HEK293 (cell line): ENCODE results near the gene PHKA1.

Experiments used
- CTCF ChIA-PET: fragments of 350-600 bp; formaldehyde crosslinking; extraction: SDS; loops from one replicate; lab custom pipeline; 2021; ENCODE audit warnings: antibody characterized with exemption; lab: Yijun Ruan, JAX
- POLR2A ChIA-PET: fragments of 300-600 bp; formaldehyde crosslinking; extraction: SDS; loops from one replicate; lab custom pipeline; 2020; ENCODE audit warnings: antibody characterized with exemption, inconsistent platforms; lab: Yijun Ruan, JAX
- H3K27ac ChIP-seq: fragments of 200-500 bp; sonication (Bioruptor generic); 2 replicates; pipeline ENCODE4 v1.5.1; 2014; ENCODE audit warnings: low read depth, low read length, control low read depth, inconsistent platforms; ENCODE audit errors: extremely low read depth
- H3K36me3 ChIP-seq, 2 experiments: fragments of 200-500 bp in 1 of 2; sonication (Bioruptor generic) in 1 of 2; 1 replicate in 1 of 2; 2 replicates in 1 of 2; pipeline ENCODE4 v1.5.1; 2014 to 2017; ENCODE audit warnings: inconsistent platforms in 2 of 2, low read length in 2 of 2; ENCODE audit not compliant: control insufficient read depth in 2 of 2, insufficient read depth in 1 of 2
- H3K4me1 ChIP-seq: fragments of 200-500 bp; sonication (Bioruptor generic); 2 replicates; pipeline ENCODE4 v1.5.1; 2014; ENCODE audit warnings: mild to moderate bottlenecking, low read length, inconsistent platforms; ENCODE audit not compliant: control insufficient read depth, insufficient read depth
- H3K4me3 ChIP-seq: 2 replicates; pipeline ENCODE4 v1.5.1; 2011; ENCODE audit warnings: low read depth, mild to moderate bottlenecking, control low read depth, low read length, moderate library complexity
- H3K9me3 ChIP-seq: fragments of 200-500 bp; sonication (Bioruptor generic); 2 replicates; pipeline ENCODE4 v1.5.1; 2014; ENCODE audit warnings: low read depth, low read length, inconsistent platforms; ENCODE audit not compliant: control insufficient read depth, insufficient read depth
- SETDB1 ChIP-seq: IDR thresholded peaks from one replicate; pipeline ENCODE4 v1.6.1; 2017; ENCODE audit warnings: mild to moderate bottlenecking, low read length, moderate library complexity, mixed read lengths; ENCODE audit not compliant: insufficient read length
- TCF7L2 ChIP-seq: IDR thresholded peaks from 2 replicates; pipeline ENCODE4 v1.6.1; 2011; ENCODE audit warnings: low read depth, mild to moderate bottlenecking, inconsistent platforms, low read length, moderate library complexity, borderline replicate concordance
- ZBTB17 ChIP-seq: fragments of 450-650 bp; formaldehyde crosslinking; IDR thresholded peaks from 2 replicates; pipeline ENCODE4 v1.5.1; 2016; ENCODE audit warnings: missing biosample characterization, missing genetic modification characterization
- ZBTB21 ChIP-seq: fragments of 450-650 bp; formaldehyde crosslinking; IDR thresholded peaks from 2 replicates; pipeline ENCODE4 v1.5.1; 2017; ENCODE audit warnings: missing biosample characterization, missing genetic modification characterization
- ZEB2 ChIP-seq: fragments of 450-650 bp; formaldehyde crosslinking; IDR thresholded peaks from 2 replicates; pipeline ENCODE4 v1.5.1; 2016; ENCODE audit warnings: missing biosample characterization, missing genetic modification characterization
- ZFHX2 ChIP-seq: fragments of 450-650 bp; formaldehyde crosslinking; conservative IDR thresholded peaks from 2 replicates; pipeline ENCODE4 v1.5.1; 2016; ENCODE audit warnings: missing biosample characterization, missing genetic modification characterization
- ZNF223 ChIP-seq: fragments of 450-650 bp; formaldehyde crosslinking; IDR thresholded peaks from 2 replicates; pipeline ENCODE4 v1.5.1; 2016; ENCODE audit warnings: missing biosample characterization, missing genetic modification characterization
- ZNF394 ChIP-seq: fragments of 450-650 bp; formaldehyde crosslinking; IDR thresholded peaks from 2 replicates; pipeline ENCODE4 v1.5.1; 2016; ENCODE audit warnings: missing biosample characterization, missing genetic modification characterization, mild to moderate bottlenecking, moderate library complexity, borderline replicate concordance
- ZNF404 ChIP-seq: fragments of 450-650 bp; formaldehyde crosslinking; IDR thresholded peaks from 2 replicates; pipeline ENCODE4 v1.5.1; 2017; ENCODE audit warnings: missing biosample characterization, missing genetic modification characterization
- ZNF585B ChIP-seq: fragments of 450-650 bp; formaldehyde crosslinking; IDR thresholded peaks from 2 replicates; pipeline ENCODE4 v1.5.1; 2016; ENCODE audit warnings: missing biosample characterization, missing genetic modification characterization
- ZNF654 ChIP-seq: fragments of 450-650 bp; formaldehyde crosslinking; IDR thresholded peaks from 2 replicates; pipeline ENCODE4 v1.5.1; 2016; ENCODE audit warnings: low read depth, missing biosample characterization, missing genetic modification characterization
- TF ChIP-seq, protein P1 (sequence below): fragments of 450-650 bp; formaldehyde crosslinking; IDR thresholded peaks from 2 replicates; pipeline ENCODE4 v1.5.1; 2016; ENCODE audit warnings: missing biosample characterization, missing genetic modification characterization
- TF ChIP-seq, protein P2 (sequence below): fragments of 450-650 bp; formaldehyde crosslinking; IDR thresholded peaks from 2 replicates; pipeline ENCODE4 v1.5.1; 2016; ENCODE audit warnings: missing biosample characterization, missing genetic modification characterization
- TF ChIP-seq, protein P3 (sequence below): fragments of 450-650 bp; formaldehyde crosslinking; IDR thresholded peaks from 2 replicates; pipeline ENCODE4 v1.5.1; 2017; ENCODE audit warnings: missing biosample characterization, missing genetic modification characterization
- TF ChIP-seq, protein P4 (sequence below): fragments of 450-650 bp; formaldehyde crosslinking; IDR thresholded peaks from 2 replicates; pipeline ENCODE4 v1.5.1; 2016; ENCODE audit warnings: missing biosample characterization, missing genetic modification characterization
- TF ChIP-seq, protein P5 (sequence below): fragments of 450-650 bp; formaldehyde crosslinking; IDR thresholded peaks from 2 replicates; pipeline ENCODE4 v1.5.1; 2016; ENCODE audit warnings: missing biosample characterization, missing genetic modification characterization

The PHKA1 gene

DNA sequence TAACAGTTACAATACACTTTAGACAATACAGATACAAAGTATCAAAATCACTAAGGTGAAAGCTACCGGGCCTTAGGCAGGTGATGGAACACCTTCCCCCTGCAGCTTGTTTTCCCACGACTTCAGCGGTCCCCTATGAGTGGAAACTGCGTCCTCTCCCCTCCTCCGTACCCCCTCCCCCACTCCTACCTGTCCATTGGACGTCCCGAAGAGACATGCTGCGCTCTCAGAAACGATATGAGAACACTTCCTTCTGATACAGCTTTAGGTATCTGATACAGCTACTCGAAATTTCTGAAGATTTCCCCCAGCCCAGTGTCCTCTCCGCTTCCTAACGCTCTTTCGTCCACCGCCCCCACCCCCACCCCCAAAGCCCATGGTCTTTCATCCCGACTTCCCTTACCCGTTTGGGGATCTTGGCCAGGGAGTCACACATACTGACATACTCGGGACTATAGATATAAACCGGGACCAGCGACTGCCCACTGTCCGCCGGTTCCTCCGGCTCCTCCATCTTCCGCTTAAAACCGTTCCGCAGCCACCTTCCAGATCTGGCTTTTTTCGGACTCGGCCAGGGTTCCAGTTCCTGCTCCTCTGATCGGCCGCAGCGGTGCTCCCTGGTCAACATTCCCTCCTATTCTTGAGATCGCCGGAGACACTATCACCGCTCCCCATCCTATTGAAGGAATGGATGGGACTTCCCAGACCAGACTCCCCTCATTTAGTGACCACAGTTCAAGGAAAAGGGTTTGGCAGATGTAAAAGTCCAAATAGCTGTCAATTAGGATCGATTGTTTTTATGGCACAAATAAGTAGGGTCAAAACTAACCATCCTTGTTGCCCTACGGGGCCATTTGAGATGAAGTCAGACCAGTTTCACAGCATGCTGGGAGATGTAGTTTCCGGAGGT, 141.6 kb downstream of the PHKA1 start, which contains the start of gene HDAC8 (continued):
- TF ChIP-seq ZBTB17 (tag by site-specific recombination) (peak; percentile 99), ZNF394 (tag by site-specific recombination) (peak; percentile 43; the same call in 1 of the 2 replicates), TCF7L2 (peak; percentile 89), ZBTB21 (tag by site-specific recombination) (0 out of 2 replicates have a peak, but pooled peaks have one; percentile 11)
- TF ChIP-seq, protein P1, sequence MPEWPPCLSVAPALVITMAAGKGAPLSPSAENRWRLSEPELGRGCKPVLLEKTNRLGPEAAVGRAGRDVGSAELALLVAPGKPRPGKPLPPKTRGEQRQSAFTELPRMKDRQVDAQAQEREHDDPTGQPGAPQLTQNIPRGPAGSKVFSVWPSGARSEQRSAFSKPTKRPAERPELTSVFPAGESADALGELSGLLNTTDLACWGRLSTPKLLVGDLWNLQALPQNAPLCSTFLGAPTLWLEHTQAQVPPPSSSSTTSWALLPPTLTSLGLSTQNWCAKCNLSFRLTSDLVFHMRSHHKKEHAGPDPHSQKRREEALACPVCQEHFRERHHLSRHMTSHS (tag by site-specific recombination): no peak
- TF ChIP-seq, protein P2, sequence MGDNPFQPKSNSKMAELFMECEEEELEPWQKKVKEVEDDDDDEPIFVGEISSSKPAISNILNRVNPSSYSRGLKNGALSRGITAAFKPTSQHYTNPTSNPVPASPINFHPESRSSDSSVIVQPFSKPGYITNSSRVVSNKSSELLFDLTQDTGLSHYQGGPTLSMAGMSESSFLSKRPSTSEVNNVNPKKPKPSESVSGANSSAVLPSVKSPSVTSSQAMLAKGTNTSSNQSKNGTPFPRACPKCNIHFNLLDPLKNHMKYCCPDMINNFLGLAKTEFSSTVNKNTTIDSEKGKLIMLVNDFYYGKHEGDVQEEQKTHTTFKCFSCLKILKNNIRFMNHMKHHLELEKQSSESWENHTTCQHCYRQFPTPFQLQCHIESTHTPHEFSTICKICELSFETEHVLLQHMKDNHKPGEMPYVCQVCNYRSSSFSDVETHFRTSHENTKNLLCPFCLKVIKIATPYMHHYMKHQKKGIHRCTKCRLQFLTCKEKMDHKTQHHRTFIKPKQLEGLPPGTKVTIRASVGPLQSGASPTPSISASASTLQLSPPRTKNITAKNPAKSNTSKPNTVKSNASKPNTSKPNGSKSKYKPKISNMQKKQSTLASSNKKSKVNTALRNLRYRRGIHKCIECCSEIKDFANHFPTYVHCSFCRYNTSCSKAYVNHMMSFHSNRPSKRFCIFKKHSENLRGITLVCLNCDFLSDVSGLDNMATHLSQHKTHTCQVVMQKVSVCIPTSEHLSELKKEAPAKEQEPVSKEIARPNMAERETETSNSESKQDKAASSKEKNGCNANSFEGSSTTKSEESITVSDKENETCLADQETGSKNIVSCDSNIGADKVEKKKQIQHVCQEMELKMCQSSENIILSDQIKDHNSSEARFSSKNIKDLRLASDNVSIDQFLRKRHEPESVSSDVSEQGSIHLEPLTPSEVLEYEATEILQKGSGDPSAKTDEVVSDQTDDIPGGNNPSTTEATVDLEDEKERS (tag by site-specific recombination): peak; percentile 84; the same call in 1 of the 2 replicates
- TF ChIP-seq, protein P3, sequence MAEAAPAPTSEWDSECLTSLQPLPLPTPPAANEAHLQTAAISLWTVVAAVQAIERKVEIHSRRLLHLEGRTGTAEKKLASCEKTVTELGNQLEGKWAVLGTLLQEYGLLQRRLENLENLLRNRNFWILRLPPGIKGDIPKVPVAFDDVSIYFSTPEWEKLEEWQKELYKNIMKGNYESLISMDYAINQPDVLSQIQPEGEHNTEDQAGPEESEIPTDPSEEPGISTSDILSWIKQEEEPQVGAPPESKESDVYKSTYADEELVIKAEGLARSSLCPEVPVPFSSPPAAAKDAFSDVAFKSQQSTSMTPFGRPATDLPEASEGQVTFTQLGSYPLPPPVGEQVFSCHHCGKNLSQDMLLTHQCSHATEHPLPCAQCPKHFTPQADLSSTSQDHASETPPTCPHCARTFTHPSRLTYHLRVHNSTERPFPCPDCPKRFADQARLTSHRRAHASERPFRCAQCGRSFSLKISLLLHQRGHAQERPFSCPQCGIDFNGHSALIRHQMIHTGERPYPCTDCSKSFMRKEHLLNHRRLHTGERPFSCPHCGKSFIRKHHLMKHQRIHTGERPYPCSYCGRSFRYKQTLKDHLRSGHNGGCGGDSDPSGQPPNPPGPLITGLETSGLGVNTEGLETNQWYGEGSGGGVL: no peak

DNA sequence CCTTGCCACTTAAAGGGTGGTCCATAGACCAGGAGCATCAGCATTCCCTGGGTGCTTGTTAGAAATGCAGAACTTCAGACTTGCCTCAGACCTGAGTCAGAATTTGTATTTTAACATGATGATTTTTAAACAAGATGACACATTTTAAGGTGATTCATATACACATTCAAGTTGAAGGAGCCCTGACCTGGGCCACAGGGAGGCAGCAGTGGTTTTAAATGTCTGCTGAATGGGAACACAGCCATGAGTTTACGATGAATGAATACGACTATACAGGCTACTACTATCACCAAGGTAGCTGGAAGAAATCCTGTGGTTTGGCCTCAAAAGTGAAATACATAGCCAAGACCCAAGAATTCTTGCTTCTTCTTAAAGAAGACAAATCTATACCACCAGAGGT, 144.3 kb downstream of the PHKA1 start:
- no peak for TF ChIP-seq TCF7L2
- peak; percentile 16; the same call in 1 of the 2 replicates for TF ChIP-seq ZNF654 (tag by site-specific recombination)
- TF ChIP-seq, all 188 proteins: peak for 1
- ChIA-PET POLR2A (interaction anchor here (1.2 kb wide), 1 partner anchor 293 kb away, joined by 3 read pairs; the partner anchor contains the start of gene RPS4X), CTCF (interaction anchor here (0.6 kb wide), 1 partner anchor 1057 kb away, joined by 3 read pairs; no protein-coding TSS in a partner anchor)
- no peaks in the 10 kb centered on the region for H3K4me1 ChIP-seq
- H3K27ac ChIP-seq: no peak overlapping the region
- H3K36me3 ChIP-seq: peaks cover 29 to 53% of the 10 kb centered on the region in 2 experiments
- no peaks in the 10 kb centered on the region for H3K9me3 ChIP-seq
- no peak overlapping the region for H3K4me3 ChIP-seq

DNA sequence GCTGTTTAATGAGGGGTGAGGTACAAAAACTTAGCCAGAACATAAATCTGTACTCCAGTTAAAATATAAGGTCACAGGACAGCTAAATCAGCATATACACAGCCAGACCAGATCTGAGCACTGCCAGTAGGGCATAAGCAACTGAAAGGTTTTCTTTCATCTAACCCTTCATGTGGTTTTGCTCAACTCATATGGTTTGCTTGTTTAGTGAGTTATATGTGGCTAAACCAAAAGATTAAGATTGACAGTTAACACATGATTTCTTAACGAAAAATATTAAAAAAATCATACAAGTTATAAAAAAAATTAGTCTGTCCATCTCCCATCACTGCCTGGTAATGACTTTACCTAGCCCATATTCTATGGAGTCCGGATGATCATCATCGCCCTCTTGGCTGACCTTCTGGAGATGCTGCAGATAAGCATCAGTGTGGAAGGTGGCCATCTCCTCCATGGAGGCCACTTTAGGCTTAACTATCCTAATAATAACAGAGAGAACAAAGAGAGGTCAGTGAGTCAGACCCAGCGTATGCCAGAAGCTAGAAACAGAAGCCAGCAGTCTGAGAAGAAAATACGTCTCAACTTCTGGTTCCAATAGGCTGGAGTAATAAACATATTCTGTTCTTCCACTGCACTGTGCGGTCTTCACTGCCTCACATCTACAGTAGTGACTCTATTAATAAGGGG, 145.6 kb downstream of the PHKA1 start:
- CTCF ChIA-PET: interaction anchor here (1.7 kb wide), 1 partner anchor 13 kb away, joined by 7 read pairs; no protein-coding TSS in a partner anchor
- POLR2A ChIA-PET: no interaction called here
- TF ChIP-seq ZNF223 (tag by site-specific recombination) (no peak), SETDB1 (no peak), ZNF585B (tag by site-specific recombination) (no peak), ZEB2 (no peak), ZFHX2 (tag by site-specific recombination) (no peak), ZNF404 (no peak)
- TF ChIP-seq, protein P4, sequence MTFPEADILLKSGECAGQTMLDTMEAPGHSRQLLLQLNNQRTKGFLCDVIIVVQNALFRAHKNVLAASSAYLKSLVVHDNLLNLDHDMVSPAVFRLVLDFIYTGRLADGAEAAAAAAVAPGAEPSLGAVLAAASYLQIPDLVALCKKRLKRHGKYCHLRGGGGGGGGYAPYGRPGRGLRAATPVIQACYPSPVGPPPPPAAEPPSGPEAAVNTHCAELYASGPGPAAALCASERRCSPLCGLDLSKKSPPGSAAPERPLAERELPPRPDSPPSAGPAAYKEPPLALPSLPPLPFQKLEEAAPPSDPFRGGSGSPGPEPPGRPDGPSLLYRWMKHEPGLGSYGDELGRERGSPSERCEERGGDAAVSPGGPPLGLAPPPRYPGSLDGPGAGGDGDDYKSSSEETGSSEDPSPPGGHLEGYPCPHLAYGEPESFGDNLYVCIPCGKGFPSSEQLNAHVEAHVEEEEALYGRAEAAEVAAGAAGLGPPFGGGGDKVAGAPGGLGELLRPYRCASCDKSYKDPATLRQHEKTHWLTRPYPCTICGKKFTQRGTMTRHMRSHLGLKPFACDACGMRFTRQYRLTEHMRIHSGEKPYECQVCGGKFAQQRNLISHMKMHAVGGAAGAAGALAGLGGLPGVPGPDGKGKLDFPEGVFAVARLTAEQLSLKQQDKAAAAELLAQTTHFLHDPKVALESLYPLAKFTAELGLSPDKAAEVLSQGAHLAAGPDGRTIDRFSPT (tag by site-specific recombination): no peak
- TF ChIP-seq, protein P5, sequence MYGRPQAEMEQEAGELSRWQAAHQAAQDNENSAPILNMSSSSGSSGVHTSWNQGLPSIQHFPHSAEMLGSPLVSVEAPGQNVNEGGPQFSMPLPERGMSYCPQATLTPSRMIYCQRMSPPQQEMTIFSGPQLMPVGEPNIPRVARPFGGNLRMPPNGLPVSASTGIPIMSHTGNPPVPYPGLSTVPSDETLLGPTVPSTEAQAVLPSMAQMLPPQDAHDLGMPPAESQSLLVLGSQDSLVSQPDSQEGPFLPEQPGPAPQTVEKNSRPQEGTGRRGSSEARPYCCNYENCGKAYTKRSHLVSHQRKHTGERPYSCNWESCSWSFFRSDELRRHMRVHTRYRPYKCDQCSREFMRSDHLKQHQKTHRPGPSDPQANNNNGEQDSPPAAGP: no peak
- TF ChIP-seq, protein P3: no peak

More for the DNA sequence above, 145.6 kb downstream of the PHKA1 start:
- H3K4me1 ChIP-seq: no peaks in the 10 kb centered on the region
- no peak overlapping the region for H3K4me3 ChIP-seq
- H3K36me3 ChIP-seq: peaks cover 39 to 64% of the 10 kb centered on the region in 2 experiments
- no peaks in the 10 kb centered on the region for H3K9me3 ChIP-seq
- no peak overlapping the region for H3K27ac ChIP-seq
